NCI-H146 treated with DMSO at 0.1 percent for 48 hours (cell line): ENCODE data around the gene C11orf91.
"Not testable (repeated sequence)": the region's sequence is repeated elsewhere in the genome, so short reads cannot be mapped to it uniquely, and the experiment has no call there.

Experiments used
- DNase-seq: peaks from one replicate; lab custom pipeline; 2025; ENCODE audit not compliant: unreplicated experiment; lab: John Stamatoyannopoulos, UW

C11orf91 gene

DNA sequence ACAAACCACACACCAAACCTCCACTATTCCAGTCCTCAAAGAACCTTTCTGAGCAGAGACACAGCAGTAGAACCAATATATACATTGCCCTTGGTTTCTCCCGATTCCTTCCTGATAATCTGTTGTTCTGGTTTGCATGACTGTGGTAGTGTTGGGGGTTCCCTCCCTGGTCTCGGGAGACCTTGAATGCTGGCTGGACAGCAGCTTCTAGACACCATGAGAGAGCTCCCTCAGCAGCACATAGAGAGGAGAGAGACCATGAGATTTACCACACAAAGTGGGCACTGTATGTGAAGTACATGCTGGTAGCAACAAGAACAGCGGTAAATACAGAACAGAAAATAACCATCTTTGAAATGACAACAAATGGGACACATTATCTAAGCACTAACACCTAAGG, 2.6 kb downstream of the C11orf91 start:
- DNase-seq: no peak

DNA sequence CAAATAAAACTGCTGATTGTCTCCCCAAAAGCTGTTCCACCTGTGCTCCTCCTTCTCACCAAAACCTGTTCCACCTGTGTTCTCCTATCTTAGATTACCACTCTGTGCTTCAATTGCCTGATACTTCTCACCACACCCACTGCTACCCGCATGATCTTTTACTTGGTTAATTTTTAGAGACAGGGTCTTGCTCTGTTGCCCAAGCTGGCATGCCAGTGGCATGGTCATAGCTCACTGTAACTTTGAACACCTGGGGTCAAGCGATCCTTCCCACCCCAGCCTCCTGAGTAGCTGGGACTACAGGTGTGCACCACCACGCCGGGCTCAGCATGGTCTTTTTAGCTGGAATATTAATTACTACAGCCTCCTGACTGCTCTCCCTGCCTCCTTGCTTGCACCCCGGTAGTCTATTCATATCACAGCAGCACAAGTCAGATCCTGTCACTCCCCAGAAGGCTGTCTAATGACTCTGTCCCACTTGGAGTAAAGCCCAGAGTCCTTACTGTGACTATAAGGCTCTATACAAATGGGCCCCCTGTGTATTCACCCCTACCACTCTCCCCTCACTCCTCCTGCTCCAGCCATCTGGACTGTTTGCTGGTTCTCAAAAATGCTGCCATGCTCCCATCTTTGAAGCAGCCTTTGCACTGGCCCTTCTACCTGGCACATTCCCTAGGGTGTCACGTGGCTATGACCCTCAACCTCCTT, 3.5 kb downstream of the C11orf91 start:
- DNase-seq: no peak

DNA sequence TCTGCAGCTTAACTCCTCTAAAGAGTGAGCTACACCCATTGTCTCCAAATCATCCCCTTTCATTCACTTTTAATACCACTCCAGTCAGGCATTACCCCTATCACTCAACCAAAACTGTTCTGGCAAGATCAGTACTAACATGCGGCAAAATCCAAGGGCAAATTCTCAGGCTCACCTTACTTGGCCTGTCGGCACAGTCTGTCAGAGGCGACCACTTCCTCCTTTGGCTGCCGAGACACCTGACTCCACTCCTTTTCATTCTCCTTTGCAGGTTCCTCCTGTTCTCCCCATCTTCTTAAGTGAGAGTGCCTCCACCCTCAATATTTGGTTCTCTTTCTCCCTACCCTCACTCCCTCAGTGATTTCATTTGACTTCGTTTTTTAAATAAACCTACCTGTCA, 4.2 kb downstream of the C11orf91 start:
- DNase-seq: no peak

DNA sequence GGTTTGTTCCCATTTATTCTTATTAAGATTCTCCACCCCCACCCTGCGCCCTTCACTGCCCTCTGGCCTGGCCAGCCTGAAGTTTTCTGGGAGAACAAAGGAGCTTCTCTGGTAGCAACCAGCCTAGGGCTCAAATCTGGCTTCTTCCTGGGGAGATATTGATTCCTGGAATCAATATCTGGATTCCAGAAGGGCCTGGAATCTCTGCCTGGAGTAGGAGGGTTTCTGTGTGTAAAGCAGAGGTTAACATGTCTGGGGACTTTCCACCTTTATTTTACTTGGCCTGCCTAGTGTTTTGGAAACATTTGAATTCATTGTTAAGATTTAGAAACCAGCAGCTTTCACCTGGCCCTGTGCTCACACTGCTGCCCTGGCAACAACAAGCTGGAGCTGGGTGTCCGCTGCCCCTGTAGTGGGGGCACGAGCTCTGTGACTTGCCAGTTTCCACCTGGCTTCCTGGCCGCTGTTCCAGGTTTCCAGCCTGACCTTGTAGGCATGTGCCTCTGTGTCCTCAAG, 5.5 kb downstream of the C11orf91 start:
- no peak for DNase-seq

DNA sequence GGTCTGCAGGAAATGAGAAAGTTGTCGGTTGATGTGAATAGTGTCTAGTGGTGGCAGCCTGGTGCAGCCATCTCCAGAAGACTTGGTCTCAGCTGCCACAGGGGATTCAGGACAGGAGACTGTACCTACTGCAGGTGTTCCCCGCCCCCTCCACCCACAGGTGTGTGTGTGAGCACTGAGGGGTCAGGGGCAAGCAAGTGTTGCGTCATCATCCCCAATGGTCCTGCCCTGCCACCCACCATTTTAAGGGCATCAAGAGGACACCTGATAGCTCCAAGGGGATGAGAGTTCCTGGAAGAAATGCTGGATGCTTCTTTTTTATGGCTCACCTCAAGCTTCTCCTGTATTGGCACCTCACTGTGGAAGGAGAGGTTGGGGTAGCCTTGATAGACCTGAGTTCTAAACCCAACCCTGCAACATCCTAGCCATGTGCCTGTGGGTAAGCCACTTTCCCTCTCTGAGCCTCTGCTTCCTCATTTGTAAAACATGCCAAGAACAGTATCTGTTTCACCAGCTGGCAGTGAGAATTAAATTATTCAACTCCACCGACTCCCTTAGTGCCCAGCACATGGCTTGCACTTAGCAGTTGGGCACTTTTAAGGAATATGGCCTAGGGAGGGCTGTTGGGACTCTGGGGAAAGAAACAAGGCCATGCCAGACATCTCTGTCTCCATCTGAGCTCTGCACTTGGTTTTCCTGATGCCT, 6.1 kb downstream of the C11orf91 start:
- no peak for DNase-seq

DNA sequence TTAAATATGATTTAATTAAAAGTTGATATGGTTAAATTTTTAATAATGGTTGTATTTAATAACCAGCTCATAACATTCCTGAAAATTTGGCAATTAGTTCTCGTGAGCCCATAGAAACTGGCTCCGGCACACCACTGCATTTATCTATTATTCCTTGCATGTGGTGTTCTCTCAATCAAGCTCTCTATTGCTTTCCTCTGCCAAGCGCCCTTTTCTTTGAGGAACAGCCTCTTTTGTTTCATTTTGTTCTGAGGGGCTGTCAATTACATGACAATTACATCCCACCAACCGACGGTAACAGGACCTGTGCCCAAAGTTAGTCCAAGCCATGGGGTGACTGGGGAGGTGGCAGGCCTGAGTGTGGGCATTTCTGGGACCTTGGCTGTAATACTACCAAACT, 8.1 kb downstream of the C11orf91 start:
- no peak for DNase-seq

DNA sequence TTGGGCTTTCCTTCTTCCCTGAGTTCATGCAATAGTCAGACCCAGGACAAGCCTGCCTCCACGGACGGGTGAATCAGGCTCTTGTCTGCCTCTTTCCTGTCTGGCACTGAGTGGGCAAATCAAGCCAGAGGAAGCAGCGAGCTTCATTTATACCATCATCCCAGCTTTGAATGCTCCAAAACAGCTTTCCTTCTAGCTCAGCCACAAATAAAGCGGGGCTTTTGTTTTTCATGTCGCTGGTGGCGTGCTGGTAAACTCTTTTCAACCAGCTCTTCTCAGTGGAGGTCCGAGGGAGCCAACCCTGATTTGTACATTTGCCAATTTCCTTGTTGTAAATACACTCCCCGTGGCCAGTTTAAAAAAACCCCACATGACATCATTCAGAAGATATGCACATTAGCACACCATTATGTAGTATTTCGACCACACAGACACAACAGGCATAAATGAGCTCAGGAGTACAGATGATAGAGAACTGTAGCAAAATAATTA, 8.6 kb downstream of the C11orf91 start:
- no peak for DNase-seq

DNA sequence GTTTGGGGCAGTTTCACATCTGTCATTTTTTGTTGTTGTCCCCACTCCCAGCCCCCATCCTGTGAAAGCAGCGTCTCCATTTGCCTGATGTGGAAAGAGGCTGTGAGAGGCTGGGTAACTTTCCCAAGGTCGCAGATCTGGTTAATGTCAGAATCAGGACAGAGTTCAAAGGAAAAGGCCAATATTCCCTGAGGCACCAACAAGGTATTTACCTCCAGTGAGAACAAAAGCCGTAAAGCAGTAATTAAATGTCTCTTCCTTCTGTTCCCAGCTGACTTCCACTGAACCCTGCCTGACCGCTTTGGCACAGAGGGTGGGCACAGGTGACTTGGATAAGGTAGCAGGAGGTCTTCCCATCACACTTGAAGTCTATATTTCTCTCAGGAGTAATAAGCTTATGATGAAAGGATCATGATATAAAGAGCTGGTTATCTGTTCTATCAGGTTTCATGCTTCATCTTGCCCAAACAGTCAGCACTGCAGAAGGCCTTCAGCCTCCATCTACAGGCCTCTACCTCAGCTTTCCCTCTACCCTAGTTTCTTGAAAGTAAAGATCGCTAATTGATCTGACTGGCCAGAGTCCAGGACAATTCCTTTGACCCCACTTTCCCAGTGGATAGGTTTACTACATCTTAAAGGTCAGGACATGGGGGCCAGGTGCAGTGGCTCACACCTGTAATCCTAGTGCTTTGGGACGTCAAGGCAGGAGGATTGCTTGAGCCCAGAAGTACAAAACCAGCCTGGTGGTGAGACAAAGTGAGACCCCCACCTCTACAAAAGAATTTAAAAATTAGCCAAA, 9.4 kb downstream of the C11orf91 start:
- DNase-seq: peak; percentile 51

DNA sequence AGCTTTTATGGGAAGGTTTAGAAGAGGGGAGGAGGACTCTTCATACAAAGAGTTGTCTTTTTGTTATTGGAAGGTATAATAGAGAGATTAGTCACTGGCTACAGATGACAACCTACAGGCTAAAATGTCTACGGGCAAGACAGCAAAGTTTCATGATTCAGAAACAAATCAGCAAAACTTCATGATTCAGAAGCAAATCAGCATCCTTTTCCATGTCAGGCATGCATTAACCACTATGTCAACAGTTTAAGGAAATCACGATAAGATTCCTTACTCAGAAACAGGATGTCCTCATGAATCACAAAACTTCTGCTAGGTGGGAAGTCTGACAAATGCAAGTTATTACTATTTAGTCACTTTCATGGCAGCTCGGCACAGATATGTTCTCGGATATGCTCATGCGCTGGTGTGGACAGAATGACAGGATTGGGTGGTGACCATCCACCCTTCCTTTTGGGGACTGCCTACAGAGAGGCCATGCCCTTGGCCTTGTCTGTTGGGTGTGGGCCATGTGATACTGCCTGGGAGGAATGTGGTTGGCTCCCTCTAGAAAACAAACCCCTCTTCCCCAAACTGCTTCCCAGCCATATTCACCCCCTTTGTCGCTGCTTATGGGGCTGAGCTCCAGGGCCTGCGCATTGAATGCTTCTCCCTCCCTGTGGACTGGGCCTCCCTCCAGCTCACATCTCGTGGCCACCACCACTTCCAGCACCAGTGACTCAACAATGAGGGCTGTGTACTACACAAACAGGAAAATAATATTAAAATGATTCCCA, 10.1 kb downstream of the C11orf91 start:
- DNase-seq: no peak

DNA sequence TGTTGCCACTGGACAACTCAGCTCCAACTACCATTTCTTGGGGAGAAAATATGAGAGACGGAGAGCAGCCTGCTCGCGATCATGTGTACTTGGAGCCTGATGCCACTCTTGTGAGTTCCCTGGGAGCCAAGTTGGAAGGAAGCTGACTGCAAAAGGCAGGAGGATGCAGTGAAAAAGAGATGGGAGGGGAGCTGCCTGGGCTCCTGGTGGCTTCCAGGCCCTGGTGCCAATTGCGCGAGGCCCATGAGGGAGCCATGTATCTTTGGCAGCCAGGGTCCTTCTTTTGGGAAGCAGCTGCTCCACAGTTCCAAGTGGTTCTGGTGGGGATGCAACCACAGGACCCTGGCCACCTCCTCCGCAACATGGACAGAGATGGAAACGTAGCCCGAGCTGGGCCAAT, 11.1 kb downstream of the C11orf91 start:
- no peak for DNase-seq

DNA sequence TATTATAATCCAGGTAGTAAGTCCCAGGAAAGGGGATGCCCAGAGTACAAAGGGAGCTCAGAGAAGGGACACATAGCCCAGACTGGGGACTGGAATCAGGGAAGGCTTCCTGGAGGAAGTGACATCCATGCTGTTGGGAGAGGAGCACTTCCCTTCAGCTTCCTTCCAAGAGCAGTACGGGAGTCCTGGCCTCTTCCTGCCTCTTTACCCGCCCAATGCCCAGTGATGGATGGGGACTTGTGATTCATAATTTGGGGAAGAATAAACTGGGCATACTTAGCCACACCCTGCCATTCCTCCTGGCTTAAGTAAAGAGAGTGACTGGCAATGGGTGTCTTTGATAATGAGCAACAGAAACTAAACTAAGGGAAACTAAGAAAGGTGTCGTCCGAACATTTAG, 11.5 kb downstream of the C11orf91 start:
- no peak for DNase-seq

DNA sequence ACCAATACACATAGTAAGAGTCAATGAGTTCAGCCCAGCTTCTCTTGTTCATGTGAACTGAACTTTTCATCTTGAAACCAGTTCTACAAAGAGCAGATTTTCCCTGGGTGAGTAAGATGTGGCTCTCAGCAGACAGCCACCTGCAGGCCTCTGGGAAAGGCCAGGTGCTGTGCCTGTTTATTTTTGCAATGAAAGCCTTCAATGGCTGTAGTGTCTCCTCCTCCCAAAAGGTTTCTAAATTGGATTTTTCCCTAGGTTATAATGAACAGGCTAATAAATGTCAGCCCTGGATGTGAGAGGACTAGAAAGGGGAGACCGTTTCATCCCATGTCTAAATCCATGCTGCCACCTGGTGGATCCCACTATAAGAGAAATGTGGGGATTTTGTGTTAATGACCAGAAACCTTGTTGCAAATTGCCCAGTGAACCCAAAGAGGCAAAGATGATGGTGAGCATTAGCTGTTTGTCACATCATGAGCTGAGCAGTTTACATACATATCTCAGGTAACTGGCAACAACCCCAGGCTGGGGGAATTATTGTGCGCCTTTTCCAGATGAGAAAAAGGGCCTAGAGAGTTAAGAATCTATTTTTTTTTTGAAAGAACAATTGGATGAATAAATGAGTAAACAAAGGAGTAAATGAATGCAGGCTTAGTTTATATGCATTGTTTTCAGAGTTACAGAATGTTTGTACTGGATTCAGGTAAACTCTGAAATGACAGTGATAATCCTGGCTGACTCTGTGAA, 12.7 kb downstream of the C11orf91 start:
- peak; percentile 58 for DNase-seq

DNA sequence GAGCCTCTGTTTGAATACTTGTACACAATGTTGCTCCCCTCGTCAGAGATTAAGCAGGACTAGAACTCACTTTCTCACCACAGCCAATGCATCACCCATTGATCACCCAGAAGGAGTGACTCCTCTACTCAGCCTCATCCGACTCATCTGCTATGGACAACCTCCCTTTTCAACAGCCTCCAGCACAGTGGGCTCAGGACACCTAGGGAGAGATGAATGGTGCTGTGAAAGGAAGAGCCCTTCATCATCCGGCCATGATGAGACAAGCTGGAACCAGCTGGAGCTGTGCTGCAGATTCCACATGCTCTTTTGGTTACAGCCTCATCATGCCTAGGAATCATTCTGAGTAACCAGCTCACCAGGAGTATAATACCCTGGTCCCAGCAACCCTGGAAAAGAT, 15.5 kb downstream of the C11orf91 start:
- no peak for DNase-seq

DNA sequence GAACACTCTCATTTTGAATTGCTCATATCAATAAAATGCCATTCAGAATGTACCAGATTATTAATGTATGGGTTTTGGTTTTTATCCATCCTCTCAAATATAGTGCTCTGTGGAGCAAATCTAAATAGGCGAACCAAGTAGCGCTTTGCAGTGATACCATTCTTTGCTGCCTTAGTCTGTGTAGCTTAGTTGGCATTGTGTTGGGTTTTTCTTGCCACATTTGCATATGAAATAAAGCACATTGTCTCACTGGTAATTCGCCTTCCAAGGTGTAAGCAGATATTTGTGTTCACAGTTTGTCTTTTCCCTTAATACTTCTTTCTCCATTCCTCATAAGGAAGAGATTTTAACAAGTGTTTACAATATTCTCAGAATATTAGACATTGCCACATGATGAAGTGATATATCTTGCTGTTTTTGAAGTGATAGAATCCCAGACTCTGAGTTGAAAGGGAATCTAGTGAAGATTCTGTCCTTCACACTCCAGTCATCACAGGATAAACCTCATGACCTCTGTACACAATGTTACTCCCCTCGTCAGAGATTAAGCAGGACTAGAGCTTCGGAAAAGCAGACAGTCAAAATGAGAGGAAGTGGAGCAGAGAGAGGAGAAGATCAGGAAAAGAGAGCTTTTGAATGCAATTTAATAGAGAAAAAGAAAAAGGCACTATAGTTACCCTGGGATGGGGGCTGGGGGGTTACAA, 16.5 kb downstream of the C11orf91 start:
- DNase-seq: no peak

DNA sequence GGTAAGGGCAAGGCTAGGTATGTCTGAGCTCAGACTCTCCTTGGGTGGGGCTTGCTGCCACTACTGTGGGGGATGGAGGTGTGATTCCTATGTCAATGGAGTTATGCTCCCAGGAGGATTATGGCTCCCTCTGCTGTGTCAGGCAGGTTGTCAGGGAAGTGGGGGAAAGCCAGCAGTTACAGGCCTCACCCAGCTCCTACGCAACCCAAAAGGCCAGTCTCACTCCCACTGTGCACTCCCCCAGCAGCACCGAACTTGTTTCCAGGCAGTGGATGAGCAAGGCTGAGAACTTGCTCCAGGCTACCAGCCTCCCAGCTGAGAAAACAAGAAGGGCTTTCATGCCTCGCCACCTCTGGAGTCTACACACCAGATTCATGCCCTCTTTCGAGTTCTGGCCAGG, 18.2 kb downstream of the C11orf91 start:
- peak; percentile 15 for DNase-seq

DNA sequence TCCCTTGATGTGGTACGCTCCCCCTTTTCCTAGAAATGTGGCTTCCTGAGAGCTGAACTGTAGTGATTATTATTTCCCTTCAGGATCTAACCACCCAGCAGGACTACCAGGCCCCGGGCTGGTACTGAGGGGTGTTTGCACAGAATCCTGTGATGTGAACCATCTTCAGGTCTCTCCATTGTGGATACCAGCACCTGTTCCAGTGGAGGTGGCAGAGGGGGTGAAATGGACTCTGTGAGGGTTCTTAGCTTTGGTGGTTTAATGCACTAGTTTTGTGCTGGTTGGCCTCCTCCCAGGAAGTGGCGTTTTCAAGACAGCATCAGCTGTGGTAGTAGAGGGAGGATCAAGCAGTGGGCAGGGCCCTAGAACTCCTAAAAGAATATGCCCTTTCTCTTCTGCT, 18.6 kb downstream of the C11orf91 start:
- no peak for DNase-seq

DNA sequence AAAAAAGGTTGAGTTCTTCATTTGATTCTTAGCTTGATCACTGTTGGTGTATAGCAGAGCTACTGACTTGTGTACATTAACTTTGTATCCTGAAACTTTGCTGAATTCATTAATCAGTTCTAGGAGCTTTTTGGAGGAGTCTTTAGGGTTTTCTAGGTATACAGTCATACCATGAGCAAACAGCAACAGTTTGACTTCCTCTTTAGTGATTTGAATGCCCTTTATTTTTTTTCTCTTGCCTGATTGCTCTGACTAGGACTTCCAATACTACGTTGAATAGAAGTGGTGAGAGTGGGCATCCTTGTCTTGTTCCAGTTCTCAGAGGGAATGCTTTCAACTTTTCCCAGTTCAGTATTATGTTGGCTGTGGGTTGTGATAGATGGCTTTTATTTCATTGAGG, 22.0 kb downstream of the C11orf91 start:
- not testable (repeated sequence) for DNase-seq

DNA sequence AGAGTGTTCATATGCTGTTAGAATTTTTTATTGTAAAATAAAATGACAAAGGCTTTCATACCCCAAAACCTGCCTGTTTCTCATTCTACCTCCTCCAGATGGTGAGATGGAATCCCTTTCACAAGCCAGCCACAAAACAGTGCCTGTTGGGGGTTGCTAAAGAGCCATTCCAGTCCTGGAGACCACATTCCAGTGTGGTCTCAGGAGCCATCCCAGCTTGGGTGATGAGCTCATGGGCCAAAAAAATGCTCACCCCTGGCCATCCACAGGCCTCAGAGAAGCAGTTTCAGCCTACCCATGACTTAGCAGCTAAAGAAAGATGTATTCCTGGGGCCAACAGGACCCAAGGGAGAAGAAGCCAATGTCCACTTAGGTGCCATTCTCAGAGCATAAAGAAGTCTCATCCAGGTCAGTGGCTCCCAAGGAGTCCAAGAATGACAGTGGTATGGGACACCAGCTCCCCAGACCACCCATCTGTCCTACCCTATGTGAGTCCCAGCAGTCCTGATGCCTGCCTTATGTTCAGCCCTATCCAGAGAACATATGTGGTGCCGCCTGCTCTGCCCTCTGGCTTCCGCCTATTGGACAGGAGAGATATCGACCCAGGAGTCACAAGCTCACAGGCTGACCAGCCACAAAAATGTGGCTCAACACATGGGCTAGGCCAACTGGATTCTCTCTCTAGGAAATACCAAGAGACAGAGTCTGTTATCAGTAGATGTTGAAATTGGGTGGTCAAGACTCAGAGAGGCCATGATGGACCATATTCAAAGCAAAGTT, 26.4 kb downstream of the C11orf91 start:
- no peak for DNase-seq

DNA sequence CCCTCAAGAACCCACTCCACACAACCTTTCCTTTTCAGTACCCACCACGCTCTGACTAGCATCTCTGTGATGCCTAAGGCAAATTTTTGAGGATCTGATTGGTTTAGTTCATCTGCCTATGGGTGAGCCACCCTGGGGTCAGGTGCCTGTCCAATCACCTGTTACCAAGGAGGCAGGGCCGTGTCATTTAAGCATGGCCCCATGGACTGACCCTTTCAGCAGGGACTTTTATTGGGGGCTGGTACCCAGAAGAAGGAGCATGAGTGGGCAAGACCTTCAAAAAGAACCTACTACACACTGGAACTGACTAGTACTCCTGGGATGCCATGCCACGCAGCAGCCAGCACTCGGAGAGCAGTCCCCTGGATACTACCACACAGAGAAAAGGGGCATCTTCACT, 28.4 kb downstream of the C11orf91 start:
- DNase-seq: no peak
